Activated T-cell treated with anti-CD3 and anti-CD28 coated beads for 4 hours (primary cell): ENCODE results near the gene PYGB.

Experiments used
- DNase-seq: peaks from one replicate; pipeline ENCODE4 v3.0.0-alpha.2; 2020

Gene PYGB

DNA sequence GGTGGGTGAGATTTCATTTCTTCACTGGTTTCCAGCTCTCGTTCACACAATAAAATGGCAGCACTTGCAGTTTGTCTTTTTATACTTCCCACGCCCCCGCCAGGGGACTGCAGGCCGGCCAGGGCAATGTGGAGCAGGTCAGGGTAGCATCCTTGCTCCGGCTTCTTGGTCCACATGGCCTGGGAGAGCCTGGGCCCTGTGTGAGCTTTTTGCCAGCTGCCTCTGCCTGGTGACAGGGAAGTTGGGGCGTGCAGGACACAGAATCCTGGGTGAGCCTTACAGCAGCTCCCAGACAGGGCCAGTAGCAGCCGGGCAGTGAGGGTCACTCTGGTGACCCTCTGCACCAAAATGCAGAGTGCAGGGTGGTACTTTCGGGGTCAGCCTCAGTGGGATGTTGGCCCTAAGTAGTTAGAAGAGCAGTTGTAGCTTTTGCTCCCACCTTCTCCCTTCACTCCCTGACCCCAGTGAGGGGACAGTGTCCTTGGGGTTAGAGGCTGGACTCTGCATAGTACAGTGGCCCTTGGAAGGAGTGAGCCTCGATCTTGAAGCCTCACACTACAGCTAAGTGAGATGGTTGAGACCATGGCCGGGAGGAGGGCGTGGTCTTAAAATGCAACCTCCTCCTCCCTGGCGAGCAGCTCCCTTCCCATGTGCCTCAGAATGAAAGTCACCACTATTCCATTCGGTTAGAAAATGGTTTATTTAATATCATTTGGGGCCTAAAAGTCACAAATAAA lies 23.8 kb downstream of the PYGB start:
- no peak for DNase-seq

DNA sequence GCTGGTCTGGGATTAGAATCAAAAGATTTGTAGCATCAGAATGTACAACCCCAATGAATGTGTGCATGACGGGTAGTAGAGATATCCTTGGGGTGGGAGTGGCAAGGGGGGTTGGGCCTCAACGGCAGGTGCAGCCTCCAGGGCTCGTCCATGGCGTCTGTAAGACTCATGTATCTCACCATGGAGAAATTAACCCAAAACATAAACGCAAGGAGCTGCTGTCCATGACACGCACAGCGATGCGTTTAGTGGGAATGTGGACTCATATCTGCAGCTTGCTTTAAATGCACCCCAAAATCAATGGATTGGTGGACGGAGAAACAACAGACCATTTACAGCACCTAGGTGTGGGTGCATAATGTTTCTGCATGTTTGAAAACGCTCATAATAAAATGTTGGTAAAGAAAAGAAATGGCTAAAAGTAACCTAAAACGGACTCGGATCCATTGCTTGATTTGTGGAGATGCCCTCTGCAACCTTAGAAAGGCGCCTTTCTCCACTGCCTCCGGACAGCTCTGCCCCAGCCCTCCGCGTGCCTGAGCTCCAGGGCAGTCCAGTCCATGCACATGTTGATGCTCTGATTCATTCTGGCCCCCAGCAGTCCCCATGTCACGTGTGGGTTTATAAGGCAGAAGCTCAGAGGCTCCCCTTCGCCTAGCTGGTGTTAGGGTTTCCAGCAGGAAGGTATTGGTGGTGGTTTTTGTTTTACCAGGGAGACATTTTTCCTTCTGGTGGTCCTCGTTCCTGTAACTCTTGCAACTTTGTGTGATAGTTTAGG lies 24.5 kb downstream of the PYGB start:
- no peak for DNase-seq

DNA sequence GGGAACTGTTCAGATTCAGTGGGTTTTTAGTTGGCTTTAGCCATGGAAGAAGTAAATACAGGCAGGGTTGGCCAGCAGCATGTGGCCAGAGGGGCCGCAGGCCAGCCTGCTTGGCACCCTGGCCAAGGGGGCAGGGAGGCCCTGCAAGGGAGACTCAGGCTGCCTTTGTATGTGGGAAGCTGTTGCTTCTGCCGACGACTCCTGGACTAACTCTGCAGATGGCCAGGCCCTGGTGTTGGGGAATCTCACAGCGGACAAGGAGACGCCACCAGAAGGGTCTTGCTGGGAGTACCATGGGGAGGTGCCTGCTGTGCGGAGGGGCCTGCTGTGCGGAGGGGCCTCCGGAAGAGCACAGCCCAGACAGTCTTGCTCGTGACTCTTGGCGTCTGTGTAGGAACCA lies 25.2 kb downstream of the PYGB start:
- no peak for DNase-seq

DNA sequence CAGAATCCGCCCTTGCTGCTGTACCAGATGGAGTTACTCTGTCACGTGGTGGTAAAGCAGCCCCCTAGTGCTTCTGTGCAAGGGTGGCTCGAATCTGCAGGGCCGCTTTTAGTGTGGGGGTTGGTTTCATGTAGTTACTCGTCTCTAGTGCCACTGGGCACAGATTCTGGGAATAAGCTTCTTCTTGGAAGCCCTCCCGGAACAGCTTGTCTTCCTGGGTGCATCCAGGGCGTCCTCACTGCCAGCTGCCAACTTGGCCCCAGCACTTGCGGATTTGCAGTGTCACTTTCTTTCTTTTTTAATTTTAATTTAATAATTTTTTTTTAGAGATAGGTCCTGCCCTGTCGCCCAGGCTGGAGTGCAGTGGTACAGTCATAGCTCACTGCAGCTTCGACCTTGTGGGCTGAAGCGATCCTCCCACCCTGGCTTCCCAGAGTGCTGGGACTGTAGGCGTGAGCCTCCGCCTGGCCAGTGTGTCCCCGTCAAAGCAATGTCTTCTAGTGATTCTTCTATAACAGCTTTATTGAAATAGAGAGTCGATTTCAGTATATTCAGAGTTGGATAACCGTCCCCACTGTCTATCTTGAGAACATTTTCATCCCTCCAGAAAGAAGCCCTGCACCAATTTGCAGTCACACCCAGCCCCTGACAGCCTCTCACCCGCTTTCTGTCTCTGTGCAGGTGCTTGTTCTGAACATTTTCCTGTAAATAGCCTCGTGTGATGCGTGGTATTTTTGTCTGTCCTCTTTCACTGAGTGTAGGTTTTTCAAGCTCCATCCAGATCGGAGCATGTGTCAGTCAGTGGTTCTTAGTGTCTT lies 25.9 kb downstream of the PYGB start:
- DNase-seq: no peak

DNA sequence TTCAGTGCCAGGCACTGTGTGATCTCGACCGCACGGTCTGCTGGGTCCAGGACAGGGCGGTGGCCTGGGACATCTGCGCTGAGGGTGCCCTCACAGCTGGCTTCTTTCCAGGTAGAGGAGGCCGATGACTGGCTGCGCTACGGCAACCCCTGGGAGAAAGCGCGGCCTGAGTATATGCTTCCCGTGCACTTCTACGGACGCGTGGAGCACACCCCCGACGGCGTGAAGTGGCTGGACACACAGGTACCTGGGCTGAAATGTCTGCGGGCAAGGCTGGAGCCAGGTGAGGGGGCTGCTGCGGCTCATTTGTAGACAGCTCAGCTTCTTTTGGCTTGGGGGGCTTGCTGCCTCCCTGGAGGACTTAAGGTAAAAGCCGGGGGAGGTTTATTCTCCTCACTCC lies 26.6 kb downstream of the PYGB start:
- no peak for DNase-seq

DNA sequence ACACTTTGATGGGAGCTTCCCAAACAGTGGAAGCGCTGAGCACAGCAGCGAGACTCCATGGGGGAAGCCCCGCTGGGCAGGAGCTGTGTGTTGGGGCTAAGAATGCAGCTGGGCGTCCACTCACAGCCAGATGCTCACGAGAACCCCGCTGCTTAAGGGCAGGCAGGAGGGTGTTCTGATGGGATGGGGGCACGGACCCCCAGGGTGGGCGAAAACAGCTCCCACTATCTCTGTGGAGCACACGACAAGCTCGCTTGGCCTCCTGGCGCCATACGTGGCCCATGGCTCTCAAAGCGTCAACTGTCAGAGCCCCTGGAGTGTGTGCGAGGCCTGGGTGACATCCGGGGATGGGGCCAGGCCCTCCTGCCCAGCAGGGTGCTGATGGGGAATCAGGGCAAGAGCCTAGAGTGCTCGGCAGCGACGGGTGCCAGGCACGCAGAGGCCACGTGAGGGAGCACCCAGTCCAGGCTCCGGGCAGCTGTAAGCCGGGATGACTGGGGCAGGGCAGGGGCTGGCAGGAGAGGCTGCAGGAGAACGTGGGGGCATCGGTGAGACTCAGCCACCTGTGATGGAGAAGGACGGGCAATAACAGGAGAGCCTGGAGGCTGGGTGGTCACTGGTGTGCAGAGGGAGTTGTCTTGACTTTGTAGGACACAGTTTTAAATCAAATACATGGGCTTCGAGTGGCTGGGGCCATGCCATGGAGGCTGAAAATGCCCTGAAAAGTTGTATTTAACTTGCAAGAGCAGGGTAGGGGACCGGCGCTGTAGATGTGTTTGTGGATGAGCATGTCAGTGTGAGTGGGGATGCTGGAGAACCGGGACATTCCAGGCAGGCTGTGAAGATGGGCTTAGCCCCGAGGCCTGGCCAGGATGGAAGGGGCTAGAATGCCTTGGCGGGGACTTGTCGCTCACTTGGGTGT lies 27.3 kb downstream of the PYGB start:
- no peak for DNase-seq

DNA sequence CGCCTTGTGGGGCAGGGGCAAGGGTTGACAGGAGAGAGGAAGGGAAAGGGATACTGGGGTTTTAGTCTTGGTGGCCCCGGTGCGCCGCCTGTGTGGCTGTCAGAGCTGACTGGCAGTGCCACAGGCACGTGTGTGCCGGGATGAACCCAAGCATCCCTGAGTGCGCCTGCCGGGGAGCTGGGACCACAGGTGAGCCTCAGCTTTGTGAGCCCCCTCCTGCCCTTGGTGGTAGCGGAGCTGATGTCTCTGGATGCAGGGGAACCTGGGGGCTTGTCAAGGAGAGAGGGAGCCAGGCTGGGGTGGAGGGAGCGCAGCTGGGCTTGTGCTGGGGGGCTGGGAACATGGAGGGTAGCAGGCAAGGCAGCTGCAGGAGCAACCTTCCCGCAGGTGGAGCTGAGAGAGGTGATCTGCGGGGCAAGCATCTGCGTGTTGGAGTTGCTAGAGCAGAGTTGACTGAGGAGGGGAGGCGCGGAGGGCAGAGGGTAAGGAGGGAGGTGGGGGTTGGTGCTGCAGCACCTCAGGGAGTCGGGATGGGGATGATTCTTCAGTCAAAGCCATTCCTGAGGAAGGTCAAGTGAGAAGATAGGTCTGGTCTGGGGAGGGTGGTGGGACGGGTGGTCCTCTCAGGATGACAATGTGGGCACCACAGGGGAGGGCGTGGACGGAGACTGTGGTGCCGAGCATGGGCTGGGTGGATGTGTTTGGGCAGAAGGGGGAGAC lies 28.1 kb downstream of the PYGB start:
- DNase-seq: no peak

DNA sequence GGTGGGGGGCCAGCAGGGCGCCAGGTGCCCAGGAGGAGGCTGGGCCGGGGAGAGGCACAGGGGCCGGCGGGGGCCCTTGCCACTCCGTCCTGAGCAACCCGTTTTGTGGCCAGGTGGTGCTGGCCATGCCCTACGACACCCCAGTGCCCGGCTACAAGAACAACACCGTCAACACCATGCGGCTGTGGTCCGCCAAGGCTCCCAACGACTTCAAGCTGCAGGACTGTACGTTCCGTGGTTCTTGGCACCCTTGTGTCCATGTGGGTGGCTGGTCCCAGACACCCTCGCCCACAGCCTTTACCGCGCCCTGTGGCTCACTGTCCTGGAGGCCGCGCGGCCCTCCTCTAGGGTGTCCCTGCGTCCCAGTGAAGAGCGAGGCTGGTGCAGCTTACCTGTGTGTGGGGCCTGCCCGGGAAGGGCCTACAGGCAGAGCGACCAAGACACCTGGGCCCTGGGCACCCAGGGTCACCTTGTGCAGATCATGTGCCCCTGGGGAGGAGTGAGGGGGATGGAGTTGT lies 28.7 kb downstream of the PYGB start:
- DNase-seq: no peak

DNA sequence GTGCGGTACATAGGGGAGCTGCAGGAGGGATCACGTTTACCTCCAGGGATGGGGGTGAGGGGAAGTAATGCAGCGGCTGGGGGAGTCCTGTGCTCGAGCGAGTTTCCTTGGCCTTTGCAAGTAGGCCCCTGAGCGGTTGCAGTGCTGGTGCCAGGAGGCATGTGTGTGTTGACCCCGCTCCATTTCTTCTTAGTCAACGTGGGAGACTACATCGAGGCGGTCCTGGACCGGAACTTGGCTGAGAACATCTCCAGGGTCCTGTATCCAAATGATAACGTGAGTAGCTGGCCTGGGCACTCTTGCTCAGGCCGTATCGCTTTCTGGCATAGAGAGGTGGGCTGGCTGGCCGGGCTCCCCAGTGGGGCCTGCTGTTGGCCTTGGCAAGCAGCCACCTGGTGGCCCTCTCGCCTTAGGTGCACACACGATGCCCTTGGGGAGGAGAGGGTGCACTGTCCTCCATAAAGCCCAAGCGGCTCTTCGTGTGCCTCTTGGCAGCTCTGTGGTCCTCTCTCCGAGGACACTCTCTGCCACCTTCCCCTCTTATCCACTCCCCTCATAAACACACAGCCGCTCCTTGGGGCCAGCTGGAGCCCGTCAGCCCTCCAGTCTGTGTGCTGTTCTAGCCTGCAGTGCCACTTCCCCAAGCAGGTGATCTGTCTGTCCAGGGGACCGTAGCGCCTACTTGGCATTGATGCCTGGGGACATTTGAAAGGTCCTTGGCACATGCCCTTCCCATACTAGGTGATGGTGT lies 29.3 kb downstream of the PYGB start:
- DNase-seq: no peak

DNA sequence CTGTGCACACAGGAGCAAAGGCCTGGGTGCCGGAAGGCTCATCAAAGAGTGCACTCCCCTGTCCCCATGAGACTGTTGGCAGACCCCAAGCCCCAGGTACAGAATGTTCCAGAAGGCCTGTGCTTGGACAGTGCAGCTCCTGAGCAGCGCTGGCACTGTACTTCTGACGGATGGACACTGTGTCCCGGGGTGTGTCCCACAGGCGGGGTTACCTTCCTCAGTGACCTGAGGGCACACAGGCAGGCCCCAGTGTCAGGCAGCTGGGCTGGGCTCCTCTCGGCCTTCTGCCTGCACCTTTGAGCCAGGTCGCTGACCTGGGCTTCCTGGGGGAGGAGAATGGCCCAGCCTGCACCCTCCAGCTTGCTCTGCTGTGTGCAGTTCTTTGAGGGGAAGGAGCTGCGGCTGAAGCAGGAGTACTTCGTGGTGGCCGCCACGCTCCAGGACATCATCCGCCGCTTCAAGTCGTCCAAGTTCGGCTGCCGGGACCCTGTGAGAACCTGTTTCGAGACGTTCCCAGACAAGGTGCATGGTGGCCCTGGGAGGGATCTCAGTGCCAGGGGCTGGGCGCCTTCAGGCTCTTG lies 30.1 kb downstream of the PYGB start:
- DNase-seq: no peak

DNA sequence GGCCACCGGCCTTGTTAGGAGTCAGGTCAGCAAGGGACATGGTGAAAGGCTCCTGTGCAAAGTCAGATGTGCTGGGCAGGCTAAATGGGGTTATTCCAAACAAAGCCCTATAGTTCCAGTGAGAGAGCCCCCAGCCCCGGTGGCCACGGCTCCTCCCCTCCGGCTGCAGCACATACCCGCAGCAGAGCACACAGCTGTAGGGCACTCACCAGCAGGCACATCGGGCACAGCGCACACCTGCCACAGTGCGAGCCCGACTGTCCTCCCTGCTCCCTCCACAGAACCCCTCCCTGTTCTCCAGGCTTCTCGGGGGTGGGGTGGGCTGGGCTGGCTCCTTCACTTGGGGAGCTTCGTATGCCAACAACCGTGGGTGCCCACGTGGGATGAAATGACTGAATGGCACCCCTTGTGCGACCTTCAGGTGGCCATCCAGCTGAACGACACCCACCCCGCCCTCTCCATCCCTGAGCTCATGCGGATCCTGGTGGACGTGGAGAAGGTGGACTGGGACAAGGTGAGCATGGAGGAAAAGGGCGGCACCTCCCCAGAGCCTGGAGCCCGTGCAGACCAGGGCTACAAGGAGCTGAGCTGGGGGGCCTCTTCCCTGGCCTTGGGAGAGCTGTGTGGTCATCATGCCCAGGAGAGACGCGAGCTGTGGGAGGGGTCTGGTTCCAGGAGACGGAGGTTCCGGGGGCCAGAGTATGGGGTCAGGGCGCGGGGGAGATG lies 30.9 kb downstream of the PYGB start:
- no peak for DNase-seq

DNA sequence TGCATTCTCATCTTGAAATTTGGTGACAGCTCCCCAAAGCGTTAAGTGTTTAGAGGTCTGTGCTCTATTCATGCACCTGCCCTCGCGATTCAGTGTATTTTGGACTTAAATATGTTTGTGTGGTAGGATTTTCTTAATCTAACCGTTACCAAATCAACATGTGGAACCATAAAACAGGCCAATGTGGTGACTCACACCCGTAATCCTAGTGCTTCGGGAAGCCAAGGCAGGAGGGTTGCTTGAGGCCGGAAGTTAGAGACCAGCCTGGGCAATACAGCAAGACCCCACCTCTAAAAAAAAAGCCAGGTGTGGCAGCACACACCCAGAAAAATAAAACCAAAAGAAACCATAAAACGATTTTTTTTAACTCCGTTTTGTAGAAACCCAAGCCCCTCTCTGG lies 31.5 kb downstream of the PYGB start:
- DNase-seq: no peak

DNA sequence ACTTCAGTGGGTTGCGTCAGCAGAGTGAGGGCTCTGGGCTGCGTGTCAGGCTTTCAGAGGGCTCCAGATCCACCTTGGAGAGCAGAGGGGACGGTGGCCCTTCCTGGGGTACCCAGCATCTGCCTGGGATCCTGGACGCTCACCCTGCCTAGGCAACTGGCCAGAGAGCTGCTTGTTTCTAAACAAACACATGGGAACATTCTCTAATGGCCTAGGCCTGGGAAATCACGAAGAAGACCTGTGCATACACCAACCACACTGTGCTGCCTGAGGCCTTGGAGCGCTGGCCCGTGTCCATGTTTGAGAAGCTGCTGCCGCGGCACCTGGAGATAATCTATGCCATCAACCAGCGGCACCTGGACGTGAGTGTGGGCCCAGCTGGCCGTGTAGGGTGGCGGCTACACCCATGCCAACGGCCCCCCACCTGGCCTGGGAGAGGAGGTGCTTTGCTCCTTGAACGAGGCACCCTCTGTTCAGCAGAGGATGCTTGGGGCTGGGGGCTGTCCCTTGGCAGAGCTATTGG lies 32.2 kb downstream of the PYGB start:
- DNase-seq: no peak

DNA sequence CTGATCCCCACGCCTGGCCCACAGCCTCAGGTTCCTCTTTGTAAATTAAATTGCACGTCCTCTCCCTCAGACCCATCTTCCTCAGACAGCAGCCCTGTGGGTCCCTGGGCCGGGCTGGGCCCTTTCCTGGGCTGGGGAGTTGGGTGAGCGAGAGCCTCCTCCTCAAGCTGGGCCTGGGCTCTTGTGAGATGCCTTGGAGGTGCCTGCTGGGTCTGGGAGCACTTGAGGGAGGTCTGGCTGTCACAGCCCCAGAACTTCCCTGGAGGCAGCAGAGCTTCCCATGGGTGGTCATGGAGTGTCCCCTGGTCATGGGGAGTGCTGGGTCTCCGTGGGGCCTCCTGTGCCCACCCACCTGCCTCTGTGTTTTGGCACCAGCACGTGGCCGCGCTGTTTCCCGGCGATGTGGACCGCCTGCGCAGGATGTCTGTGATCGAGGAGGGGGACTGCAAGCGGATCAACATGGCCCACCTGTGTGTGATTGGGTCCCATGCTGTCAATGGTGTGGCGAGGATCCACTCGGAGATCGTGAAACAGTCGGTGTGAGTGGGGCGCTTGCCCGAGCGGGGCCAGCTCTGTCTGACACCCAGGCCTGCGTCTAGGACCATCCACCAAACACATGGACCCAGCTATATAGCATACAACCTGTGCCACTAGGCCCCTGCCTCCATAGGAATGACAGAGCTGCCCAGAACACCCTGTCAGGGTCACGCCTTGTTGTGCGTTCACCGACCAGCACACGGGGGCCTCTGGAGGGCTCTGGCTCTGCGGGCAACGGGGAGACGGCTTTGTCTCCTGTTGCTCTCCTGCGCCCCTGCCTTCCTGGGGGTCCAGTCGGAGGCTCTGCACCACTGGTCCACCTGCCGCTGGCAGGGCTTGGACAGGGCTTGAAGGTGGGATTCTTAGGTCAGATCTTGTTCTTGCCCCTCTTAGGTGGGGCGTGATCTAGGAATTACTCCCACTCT lies 33.0 kb downstream of the PYGB start:
- DNase-seq: no peak

DNA sequence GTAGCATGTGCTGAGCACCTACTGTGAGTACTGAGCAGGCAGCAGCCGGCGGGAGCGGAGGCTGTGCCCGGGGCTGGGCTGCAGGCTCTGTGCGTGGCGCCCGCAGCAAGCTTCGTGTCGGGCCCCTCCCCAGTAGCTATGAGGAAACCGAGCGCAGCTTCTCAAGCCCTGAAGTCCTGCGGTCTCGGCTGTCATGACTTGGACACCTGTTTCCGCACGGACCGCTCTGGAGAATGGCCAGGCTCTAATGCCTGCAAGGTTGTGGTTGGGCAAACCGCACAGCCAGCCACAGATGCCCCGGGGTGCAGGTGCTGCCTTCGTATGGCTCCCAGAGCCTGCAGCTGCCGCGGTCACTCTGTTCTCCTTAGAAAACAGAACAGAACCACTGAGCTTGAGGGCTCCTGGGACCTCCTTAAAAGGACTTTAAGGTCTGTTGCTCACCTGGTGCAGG lies 33.7 kb downstream of the PYGB start:
- no peak for DNase-seq

DNA sequence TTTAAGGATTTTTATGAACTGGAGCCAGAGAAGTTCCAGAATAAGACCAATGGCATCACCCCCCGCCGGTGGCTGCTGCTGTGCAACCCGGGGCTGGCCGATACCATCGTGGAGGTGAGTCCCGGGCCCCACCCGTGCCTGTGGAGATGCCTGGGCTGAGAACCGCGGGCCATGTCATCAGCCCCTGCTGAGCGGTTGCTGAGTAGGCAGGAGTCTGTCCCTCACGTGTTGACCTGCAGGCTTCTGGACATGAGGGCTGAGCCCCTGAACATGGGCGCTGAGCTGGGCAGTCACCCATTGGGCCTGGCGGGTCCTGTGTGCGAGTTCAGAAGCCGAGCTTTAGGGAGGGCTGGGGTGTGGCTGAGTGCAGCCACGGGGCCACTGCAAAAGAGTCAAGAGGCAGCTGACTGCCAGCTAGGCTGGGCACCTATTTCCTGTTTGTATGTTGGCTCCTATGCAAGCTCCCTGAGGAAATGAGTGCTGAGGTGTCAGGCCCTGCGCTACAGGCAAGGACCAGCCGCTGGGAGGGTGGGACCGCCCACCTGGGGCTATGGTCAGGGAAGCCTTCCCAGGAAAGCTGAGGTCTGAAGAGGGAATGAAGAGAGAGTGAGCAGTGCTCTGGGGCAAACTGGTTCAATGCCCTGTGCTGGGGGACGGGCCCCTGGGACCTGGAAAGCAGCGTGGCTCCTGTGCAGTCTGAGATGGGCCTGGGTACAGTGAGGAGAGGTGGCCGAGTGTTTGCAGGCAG lies 34.3 kb downstream of the PYGB start:
- no peak for DNase-seq

DNA sequence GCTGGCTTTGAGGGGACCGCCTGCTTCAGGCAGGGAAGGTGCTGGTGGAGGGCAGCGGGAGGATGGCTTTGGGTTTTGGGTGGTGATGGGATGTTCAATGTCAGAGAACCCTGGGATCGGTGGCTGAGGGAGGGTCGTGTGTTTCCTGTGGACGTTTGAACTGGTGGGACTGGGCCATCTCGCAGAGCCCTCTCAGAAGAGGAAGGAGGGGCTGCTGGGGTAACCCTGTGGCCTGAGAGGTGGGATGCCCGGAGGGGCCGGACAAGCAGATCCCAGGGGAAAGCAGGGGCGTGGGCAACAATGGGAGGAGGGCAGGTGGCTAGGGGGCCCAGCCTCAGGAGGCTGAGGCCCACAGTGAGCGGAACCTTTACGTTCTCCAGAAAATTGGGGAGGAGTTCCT lies 34.9 kb downstream of the PYGB start:
- DNase-seq: no peak
